Naive B cell (primary cell): ENCODE results near the gene ISCA1. TPM values are rescaled to one million over a fixed set of nuclear protein-coding genes. Genes with fewer than 3 reads are reported as not detected.

Source experiments
- ATAC-seq, 2 donors: fragments of 150-1000 bp; cut with Tn5 transposase; 2 replicates each; pipeline ENCODE4 v1.10.0; 2021; ENCODE audit warnings: low read depth in 2 of 2, mild to moderate bottlenecking in 2 of 2, moderate library complexity in 2 of 2
- DNase-seq: peaks from one replicate; pipeline ENCODE4 v3.0.0; 2022
- H3K27ac Mint-ChIP-seq, 6 donors: one replicate each; pipeline ENCODE4 v1.8.0; 2020 to 2022; ENCODE audit warnings: mild to moderate bottlenecking in 6 of 6, mixed read lengths in 6 of 6, moderate library complexity in 5 of 6, inconsistent platforms in 2 of 6
- H3K27me3 Mint-ChIP-seq, 3 donors: one replicate each; pipeline ENCODE4 v1.8.0; 2021 to 2022; ENCODE audit warnings: mixed read lengths in 3 of 3, mild to moderate bottlenecking in 1 of 3
- H3K36me3 Mint-ChIP-seq, 2 donors: one replicate each; pipeline ENCODE4 v1.8.0; 2020 to 2022; ENCODE audit warnings: mixed read lengths in 2 of 2, inconsistent platforms in 1 of 2, mild to moderate bottlenecking in 1 of 2
- H3K4me1 Mint-ChIP-seq, 3 donors: one replicate each; pipeline ENCODE4 v1.8.0; 2020 to 2022; ENCODE audit warnings: mixed read lengths in 3 of 3, inconsistent platforms in 1 of 3, mild to moderate bottlenecking in 1 of 3, moderate library complexity in 1 of 3
- H3K4me3 Mint-ChIP-seq, 8 donors: one replicate each; pipeline ENCODE4 v1.8.0; 2020 to 2022; ENCODE audit warnings: mild to moderate bottlenecking in 8 of 8, mixed read lengths in 8 of 8, moderate library complexity in 8 of 8, inconsistent platforms in 2 of 8
- H3K9me3 Mint-ChIP-seq, 7 donors: one replicate each; pipeline ENCODE4 v1.8.0; 2020 to 2022; ENCODE audit warnings: mixed read lengths in 7 of 7, mild to moderate bottlenecking in 5 of 7, inconsistent platforms in 2 of 7, moderate library complexity in 1 of 7
- polyA plus RNA-seq, 6 donors: library from polyadenylated mRNA; unstranded; fragments of 300-500 nt; fragmentation: Illumina TruSeq; gene quantifications; one replicate each; pipeline ENCODE4 v1.2.3, GENCODE V29; 2021; ENCODE audit warnings: low read depth in 6 of 6

The ISCA1 gene
- polyA plus RNA-seq, 6 donors from 2014 or later = 29.0 to 95.6 (median 42.2) TPM

GRCh38 chr9:86246752-86247161 lies 35.6 kb downstream of the ISCA1 start:
- Mint-ChIP-seq H3K27ac (no peak overlapping the region), H3K9me3 (peaks cover 0 to 6% (median 3%) of the 10 kb centered on the region in 7 donors), H3K27me3 (peaks cover 0 to 4% (median 0%) of the 10 kb centered on the region in 3 donors), H3K4me1 (peaks cover 0 to 6% (median 0%) of the 10 kb centered on the region in 3 donors), H3K4me3 (no peak overlapping the region), H3K36me3 (peaks cover 8% of the 10 kb centered on the region in 2 donors)
- no peak for DNase-seq
- ATAC-seq = no peak

- peaks cover 0 to 2% (median 0%) of the 10 kb centered on the region in 3 donors for H3K4me1 Mint-ChIP-seq
- no peak for DNase-seq
- peaks cover 0 to 3% (median 0%) of the 10 kb centered on the region in 7 donors for H3K9me3 Mint-ChIP-seq
- no peak for ATAC-seq
- H3K27me3 Mint-ChIP-seq = no peaks in the 10 kb centered on the region
- H3K4me3 Mint-ChIP-seq = no peak overlapping the region
- H3K36me3 Mint-ChIP-seq = no peaks in the 10 kb centered on the region
- H3K27ac Mint-ChIP-seq = peak overlapping the region in 1 of 6 donors; percentile 23
These were observed 40.3 kb downstream of the ISCA1 start for GRCh38 chr9:86242071-86242470.

- Mint-ChIP-seq H3K9me3 (peaks cover 0 to 3% (median 0%) of the 10 kb centered on the region in 7 donors), H3K27ac (peak overlapping the region in 1 of 6 donors; percentile 30), H3K27me3 (no peaks in the 10 kb centered on the region), H3K36me3 (no peaks in the 10 kb centered on the region), H3K4me3 (no peak overlapping the region), H3K4me1 (no peaks in the 10 kb centered on the region)
- no peak for DNase-seq
- ATAC-seq = no peak
These were observed 41.1 kb downstream of the ISCA1 start for GRCh38 chr9:86241216-86241615.

GRCh38 chr9:86238861-86239770 lies 43.2 kb downstream of the ISCA1 start:
- no peak for DNase-seq
- Mint-ChIP-seq H3K4me3 (no peak overlapping the region), H3K27ac (no peak overlapping the region), H3K4me1 (no peaks in the 10 kb centered on the region), H3K27me3 (peaks cover 5 to 10% (median 7%) of the 10 kb centered on the region in 3 donors), H3K9me3 (peaks cover 0 to 3% (median 0%) of the 10 kb centered on the region in 7 donors), H3K36me3 (no peaks in the 10 kb centered on the region)
- ATAC-seq = no peak

- Mint-ChIP-seq H3K4me1 (no peaks in the 10 kb centered on the region), H3K9me3 (peaks cover 0 to 3% (median 0%) of the 10 kb centered on the region in 7 donors), H3K27ac (no peak overlapping the region), H3K36me3 (no peaks in the 10 kb centered on the region), H3K4me3 (no peak overlapping the region), H3K27me3 (peaks cover 8 to 20% (median 8%) of the 10 kb centered on the region in 3 donors)
- no peak for ATAC-seq
- DNase-seq = no peak
These were observed 51.5 kb downstream of the ISCA1 start for GRCh38 chr9:86230858-86231257.

- peaks cover 0 to 2% (median 0%) of the 10 kb centered on the region in 7 donors for H3K9me3 Mint-ChIP-seq
- H3K27ac Mint-ChIP-seq = peak overlapping the region in 1 of 6 donors; percentile 55
- DNase-seq (no peak), ATAC-seq (no peak)
- H3K4me3 Mint-ChIP-seq = no peak overlapping the region
- peaks cover 0 to 8% (median 5%) of the 10 kb centered on the region in 3 donors for H3K27me3 Mint-ChIP-seq
- H3K4me1 Mint-ChIP-seq = no peaks in the 10 kb centered on the region
- H3K36me3 Mint-ChIP-seq = no peaks in the 10 kb centered on the region
These were observed 59.7 kb downstream of the ISCA1 start for GRCh38 chr9:86222667-86223066.

- ATAC-seq (no peak), DNase-seq (no peak)
- peaks cover 0 to 8% (median 5%) of the 10 kb centered on the region in 3 donors for H3K27me3 Mint-ChIP-seq
- peaks cover 0 to 2% (median 0%) of the 10 kb centered on the region in 7 donors for H3K9me3 Mint-ChIP-seq
- no peak overlapping the region for H3K4me3 Mint-ChIP-seq
- H3K27ac Mint-ChIP-seq = no peak overlapping the region
- H3K36me3 Mint-ChIP-seq = no peaks in the 10 kb centered on the region
- no peaks in the 10 kb centered on the region for H3K4me1 Mint-ChIP-seq
These were observed 62.7 kb downstream of the ISCA1 start for GRCh38 chr9:86219606-86220005.

- no peak for ATAC-seq
- no peak for DNase-seq
- no peaks in the 10 kb centered on the region for H3K4me1 Mint-ChIP-seq
- H3K36me3 Mint-ChIP-seq = no peaks in the 10 kb centered on the region
- H3K27ac Mint-ChIP-seq = no peak overlapping the region
- peaks cover 0 to 2% (median 0%) of the 10 kb centered on the region in 7 donors for H3K9me3 Mint-ChIP-seq
- peaks cover 0 to 2% (median 2%) of the 10 kb centered on the region in 3 donors for H3K27me3 Mint-ChIP-seq
- H3K4me3 Mint-ChIP-seq = no peak overlapping the region
These were observed 65.1 kb downstream of the ISCA1 start for GRCh38 chr9:86217076-86217755.

Other genes with a start within 250 kb of the ISCA1 start
- under 1 TPM in 5 of 6 donors, not detected in 1; 0.29 to 0.97 (median 0.55) TPM for gene GOLM1, start 183.0 kb downstream of the ISCA1 start, polyA plus RNA-seq
- gene C9orf153, start 22.9 kb downstream of the ISCA1 start, polyA plus RNA-seq = under 1 TPM in 1 of 6 donors, not detected in 5; 0.18 TPM
- 10 to 100 TPM; 16.0 to 33.0 (median 20.4) TPM for gene TUT7, start 71.9 kb upstream of the ISCA1 start, polyA plus RNA-seq